ENCODE results near the gene ZBTB20. TPM values are rescaled to one million over a fixed set of nuclear protein-coding genes. Genes with fewer than 3 reads are reported as not detected.
A peak's percentile ranks its signal among the peaks of the same experiment; 100 is the strongest.

The ZBTB20 gene
- total RNA-seq, 1 donor from 2014 or later: 27.5 TPM

DNA sequence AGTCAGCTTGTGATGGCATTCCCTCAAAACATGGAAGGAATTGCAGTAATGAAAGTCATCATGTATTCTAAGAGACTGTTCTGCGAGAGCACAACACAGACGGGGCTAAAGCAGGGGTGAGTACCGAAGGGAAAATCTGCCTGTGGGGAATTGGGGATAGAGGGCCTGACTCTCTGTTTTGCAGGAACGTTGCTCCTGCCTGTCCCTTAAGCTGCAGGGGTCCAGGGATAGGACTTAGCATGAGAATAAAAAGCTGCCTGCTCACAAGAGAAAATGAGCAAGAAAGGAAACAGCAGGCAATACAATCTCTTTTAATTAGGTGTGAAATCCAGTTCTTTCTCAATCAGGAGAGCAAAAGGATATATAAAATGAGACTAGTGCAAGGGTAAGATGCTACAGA is 791.0 kb downstream of the ZBTB20 start:
- no peak for TF ChIP-seq CTCF (IDR thresholded peaks at IDR 0.05; ENCODE audit: partially characterized antibody, unreplicated experiment)
- H3K4me1 Mint-ChIP-seq (ENCODE audit: low read depth, unreplicated experiment): peaks cover 4% of the 10 kb centered on the region
- no peak overlapping the region for H3K4me3 Mint-ChIP-seq (ENCODE audit: unreplicated experiment)
- H3K27me3 Mint-ChIP-seq (ENCODE audit: unreplicated experiment): no peaks in the 10 kb centered on the region
- DNase-seq: peak; percentile 12
- H3K27ac Mint-ChIP-seq (ENCODE audit: unreplicated experiment): no peak overlapping the region
- H3K9me3 Mint-ChIP-seq (ENCODE audit: unreplicated experiment): peaks cover 1% of the 10 kb centered on the region
- peaks cover under 1% of the 10 kb centered on the region for H3K36me3 Mint-ChIP-seq (ENCODE audit: unreplicated experiment)

- no peak overlapping the region for H3K4me3 Mint-ChIP-seq (ENCODE audit: unreplicated experiment)
- no peaks in the 10 kb centered on the region for H3K27me3 Mint-ChIP-seq (ENCODE audit: unreplicated experiment)
- H3K27ac Mint-ChIP-seq (ENCODE audit: unreplicated experiment): no peak overlapping the region
- peaks cover 1% of the 10 kb centered on the region for H3K9me3 Mint-ChIP-seq (ENCODE audit: unreplicated experiment)
- TF ChIP-seq CTCF (IDR thresholded peaks at IDR 0.05; ENCODE audit: partially characterized antibody, unreplicated experiment): no peak
- no peak for DNase-seq
- H3K4me1 Mint-ChIP-seq (ENCODE audit: low read depth, unreplicated experiment): peaks cover 4% of the 10 kb centered on the region
- peaks cover 5% of the 10 kb centered on the region for H3K36me3 Mint-ChIP-seq (ENCODE audit: unreplicated experiment)
Observed at GRCh38 chr3:114355653-114356052, 791.4 kb downstream of the ZBTB20 start.

DNA sequence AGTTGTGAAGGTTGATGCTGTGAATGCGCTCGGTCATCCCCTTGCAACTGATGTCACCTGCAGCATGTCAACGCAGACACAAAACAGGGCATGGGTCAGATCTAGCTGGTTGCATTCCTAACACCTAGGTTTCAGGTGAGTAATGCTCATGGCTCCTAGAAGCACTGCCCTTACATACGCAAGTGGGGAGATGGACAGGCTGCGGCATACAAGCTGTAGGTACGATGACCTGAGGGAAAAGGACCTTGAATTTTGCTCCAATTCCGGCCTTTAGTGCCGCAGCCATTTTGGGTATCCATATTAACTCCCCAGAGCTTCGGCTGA is 795.3 kb downstream of the ZBTB20 start:
- no peak overlapping the region for H3K27ac Mint-ChIP-seq (ENCODE audit: unreplicated experiment)
- peaks cover 10% of the 10 kb centered on the region for H3K36me3 Mint-ChIP-seq (ENCODE audit: unreplicated experiment)
- no peaks in the 10 kb centered on the region for H3K27me3 Mint-ChIP-seq (ENCODE audit: unreplicated experiment)
- H3K4me3 Mint-ChIP-seq (ENCODE audit: unreplicated experiment): no peak overlapping the region
- H3K4me1 Mint-ChIP-seq (ENCODE audit: low read depth, unreplicated experiment): peaks cover 4% of the 10 kb centered on the region
- peaks cover 1% of the 10 kb centered on the region for H3K9me3 Mint-ChIP-seq (ENCODE audit: unreplicated experiment)
- no peak for DNase-seq
- no peak for TF ChIP-seq CTCF (IDR thresholded peaks at IDR 0.05; ENCODE audit: partially characterized antibody, unreplicated experiment)

DNA sequence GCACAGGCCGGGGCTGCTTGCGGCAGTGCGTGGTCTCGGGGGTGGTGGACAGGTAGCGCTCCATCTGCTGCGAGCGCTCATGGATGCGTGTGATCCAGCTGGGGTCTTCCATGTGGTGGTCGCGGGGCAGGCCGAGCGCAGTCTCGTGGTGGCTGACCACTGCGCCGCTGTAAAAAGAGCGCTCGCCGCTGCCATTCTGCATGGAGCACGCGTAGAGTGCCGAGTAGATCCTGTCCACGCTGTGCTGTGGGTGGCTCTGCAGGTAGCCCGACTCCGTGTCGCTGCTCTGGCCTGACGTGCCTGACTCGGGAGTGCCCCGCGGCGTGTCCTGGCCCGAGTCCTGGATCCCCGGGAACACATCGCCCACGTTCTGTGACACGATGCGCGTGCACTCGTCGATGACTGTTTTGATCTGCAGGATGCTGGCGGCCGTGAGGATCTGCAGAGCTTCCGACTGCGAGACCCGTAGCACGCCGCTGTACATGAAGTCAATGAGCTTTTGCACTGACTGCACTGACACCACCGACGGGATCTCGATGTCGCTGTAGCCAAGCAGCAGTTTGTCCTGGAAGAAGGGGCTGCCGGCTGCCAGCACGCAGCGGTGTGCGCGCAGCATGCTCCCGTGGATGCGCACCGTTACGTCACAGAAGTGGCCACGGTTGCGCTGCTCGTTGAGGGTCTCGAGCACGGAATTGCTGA is 795.8 kb downstream of the ZBTB20 start:
- Mint-ChIP-seq H3K9me3 (ENCODE audit: unreplicated experiment) (peaks cover 1% of the 10 kb centered on the region), H3K27ac (ENCODE audit: unreplicated experiment) (no peak overlapping the region), H3K36me3 (ENCODE audit: unreplicated experiment) (peaks cover 10% of the 10 kb centered on the region), H3K4me1 (ENCODE audit: low read depth, unreplicated experiment) (peaks cover 4% of the 10 kb centered on the region), H3K4me3 (ENCODE audit: unreplicated experiment) (no peak overlapping the region), H3K27me3 (ENCODE audit: unreplicated experiment) (no peaks in the 10 kb centered on the region)
- peak; percentile 10 for DNase-seq
- no peak for TF ChIP-seq CTCF (IDR thresholded peaks at IDR 0.05; ENCODE audit: partially characterized antibody, unreplicated experiment)

- Mint-ChIP-seq H3K9me3 (ENCODE audit: unreplicated experiment) (peaks cover 1% of the 10 kb centered on the region), H3K4me1 (ENCODE audit: low read depth, unreplicated experiment) (peaks cover 6% of the 10 kb centered on the region), H3K36me3 (ENCODE audit: unreplicated experiment) (peaks cover 10% of the 10 kb centered on the region), H3K4me3 (ENCODE audit: unreplicated experiment) (no peak overlapping the region), H3K27ac (ENCODE audit: unreplicated experiment) (no peak overlapping the region), H3K27me3 (ENCODE audit: unreplicated experiment) (no peaks in the 10 kb centered on the region)
- no peak for DNase-seq
- TF ChIP-seq CTCF (IDR thresholded peaks at IDR 0.05; ENCODE audit: partially characterized antibody, unreplicated experiment): no peak
Observed at GRCh38 chr3:114350690-114351089, 796.4 kb downstream of the ZBTB20 start.
